ENCODE results near the gene ACSL1.
"Not testable (repeated sequence)": the region's sequence is repeated elsewhere in the genome, so short reads cannot be mapped to it uniquely, and the experiment has no call there.

The ACSL1 gene

DNA sequence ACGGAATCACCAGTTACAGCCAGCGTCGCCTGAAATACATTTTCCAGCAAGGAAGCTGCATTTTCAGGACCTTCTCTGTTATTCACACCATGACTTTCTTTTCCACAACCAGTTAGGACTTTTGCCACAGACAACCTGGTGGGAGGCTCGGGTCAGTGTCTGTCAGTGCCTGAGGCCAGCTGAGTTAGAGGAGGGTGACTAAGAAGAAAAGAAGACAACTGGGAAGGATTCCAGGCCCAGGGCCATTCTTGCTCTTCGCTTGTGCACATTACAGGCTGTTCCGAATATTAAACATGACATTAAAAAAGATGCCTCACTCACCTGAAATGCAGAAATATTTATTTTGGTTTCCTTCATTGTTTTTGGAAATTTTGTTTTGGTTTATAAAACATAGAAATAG lies 70.5 kb downstream of the ACSL1 start:
- DNase-seq = no peak

DNA sequence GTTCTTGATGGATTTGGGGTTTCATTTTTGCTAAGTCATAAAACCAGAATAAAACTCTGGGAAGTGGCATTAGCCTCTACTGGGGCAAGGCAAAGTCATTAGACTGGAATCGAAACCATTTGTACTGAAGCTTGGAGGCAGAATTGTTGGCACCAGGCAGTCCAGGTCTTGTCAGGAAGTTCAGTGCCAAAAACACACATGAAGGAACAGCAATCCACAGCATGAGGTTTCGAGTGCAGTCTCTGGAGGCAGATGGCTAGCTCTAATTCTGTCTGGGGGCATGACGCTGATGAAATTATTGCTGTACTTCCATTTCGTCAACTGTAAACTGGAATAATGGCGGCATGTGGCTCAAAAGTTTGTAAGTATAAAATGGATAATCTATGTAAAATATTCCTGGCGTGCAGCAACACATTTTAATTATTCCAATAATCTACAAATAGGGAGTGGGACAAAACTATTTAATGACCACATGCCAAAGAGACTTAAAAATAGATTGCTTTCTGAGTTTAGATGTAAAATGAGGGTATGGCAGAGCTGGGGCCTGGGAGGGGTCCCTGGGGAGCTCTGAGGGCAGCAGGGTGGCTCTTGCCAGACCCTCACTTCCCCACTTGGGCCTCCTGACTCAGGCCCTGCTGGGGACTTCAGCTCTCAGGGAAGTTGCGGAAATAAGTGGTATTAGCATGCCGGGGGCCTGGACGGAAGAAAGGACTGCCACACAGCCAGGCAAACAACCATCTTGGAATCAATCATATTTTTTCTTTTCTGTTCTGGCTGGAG lies 73.1 kb downstream of the ACSL1 start:
- DNase-seq = no peak

DNA sequence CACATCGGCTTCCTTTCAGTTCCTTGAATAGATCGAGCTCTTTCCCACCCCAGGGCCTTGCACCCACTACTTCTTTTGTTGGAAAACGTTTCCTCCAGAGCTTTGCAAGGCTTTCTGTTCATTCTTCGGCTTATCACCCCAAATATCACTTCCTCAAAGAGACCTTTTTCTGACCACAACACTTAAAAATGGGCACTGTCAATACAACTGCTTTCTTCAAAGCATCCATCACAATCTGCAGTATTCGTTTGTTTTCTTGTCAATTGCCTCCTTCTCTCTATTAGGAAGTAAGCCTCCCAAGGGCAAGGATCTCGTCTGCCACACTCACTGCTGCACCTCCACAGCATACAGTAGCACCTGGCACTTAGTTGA lies 74.2 kb downstream of the ACSL1 start:
- DNase-seq = peak in 1 of 4 experiments; percentile 11

DNA sequence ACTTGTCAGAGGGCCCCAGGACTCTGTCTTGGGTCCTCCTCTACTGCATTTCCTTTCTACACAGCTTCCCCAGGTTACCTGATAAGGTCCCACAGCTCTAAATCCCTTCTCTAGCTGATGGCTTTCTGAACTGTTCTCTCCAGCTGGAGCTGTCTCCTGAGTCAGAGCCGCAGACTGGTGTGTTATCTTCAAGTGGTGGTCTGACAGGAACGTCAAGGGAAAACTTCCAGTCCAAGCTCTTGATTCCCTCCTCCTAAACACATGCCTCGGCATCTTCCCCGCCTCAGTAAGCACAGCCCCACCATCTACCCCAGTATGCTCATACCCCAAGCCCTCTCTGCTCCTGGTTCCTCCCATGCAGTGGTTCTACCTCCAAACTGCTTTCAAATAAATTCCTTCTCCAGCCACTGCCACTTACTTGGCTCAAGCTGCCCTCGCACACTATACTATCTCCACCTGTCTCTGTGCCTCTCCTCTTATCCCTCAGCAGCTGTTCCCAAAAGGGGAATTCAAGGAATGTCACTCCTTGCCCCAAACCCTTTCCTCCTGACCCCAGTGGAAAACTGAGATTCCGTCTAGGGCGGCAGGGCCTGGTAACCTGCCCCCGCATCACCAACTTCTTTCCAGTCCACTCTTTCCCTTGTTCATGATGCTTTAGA lies 74.7 kb downstream of the ACSL1 start:
- DNase-seq = no peak

DNA sequence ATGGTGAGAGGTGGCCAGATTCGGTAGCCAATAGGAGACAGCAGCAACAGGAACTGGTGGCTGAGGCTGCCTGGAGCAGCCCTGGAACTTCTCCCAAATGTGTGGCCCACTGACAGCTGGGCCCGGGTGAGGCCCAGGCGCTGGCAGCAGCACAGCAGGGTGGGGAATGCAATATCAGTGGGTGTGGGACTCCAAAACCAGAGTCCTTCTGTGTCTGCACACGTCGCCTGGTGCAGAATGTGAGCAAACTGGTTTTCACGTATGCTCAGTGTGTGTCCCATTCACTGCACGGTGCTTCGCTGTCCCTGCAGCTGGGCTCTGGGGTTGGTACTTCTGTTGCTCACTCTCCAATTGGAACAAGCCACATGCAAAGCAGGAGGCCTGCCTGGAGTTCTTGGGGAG lies 77.5 kb downstream of the ACSL1 start:
- peak in 3 of 4 experiments; percentile 32 to 50 (median 40) for DNase-seq

DNA sequence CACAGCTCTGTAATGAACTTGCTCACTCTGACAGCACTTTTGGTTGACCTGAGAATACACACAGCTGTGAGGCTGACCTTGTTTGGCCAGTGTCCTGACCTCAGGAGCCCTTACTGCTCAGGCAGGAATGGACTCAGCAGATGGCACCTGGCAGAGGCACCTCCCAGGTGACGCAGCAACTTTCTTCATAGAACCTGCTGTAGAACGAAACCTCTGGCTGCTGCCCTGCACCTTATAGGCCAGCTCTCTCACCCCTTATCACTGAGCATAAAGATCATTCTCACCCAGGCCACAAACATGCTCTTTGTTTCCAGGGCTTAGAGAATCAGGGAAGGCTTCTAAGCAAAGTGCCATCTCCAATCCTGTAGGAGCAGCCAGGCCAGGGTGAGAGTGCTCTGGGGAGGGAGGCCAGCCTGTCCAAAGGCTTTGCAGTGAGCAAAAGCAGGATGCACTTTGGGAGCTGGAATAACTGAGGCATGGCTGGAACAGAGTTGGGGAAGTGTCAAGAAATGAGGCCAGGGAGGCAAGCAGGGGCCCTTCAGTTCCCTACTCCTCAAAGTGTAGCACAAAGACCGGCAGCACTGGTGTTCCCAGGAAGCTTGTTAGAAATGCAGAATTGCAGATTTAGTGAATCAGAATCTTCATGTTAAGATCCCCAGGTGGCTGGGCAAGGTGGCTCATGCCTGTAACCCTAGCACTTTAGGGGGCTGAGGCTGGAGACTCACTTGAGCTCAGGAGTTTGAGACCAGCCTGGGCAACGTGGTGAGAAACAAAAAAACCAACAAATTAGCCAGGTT lies 78.5 kb downstream of the ACSL1 start:
- peak in 1 of 4 experiments; percentile 23 for DNase-seq

DNA sequence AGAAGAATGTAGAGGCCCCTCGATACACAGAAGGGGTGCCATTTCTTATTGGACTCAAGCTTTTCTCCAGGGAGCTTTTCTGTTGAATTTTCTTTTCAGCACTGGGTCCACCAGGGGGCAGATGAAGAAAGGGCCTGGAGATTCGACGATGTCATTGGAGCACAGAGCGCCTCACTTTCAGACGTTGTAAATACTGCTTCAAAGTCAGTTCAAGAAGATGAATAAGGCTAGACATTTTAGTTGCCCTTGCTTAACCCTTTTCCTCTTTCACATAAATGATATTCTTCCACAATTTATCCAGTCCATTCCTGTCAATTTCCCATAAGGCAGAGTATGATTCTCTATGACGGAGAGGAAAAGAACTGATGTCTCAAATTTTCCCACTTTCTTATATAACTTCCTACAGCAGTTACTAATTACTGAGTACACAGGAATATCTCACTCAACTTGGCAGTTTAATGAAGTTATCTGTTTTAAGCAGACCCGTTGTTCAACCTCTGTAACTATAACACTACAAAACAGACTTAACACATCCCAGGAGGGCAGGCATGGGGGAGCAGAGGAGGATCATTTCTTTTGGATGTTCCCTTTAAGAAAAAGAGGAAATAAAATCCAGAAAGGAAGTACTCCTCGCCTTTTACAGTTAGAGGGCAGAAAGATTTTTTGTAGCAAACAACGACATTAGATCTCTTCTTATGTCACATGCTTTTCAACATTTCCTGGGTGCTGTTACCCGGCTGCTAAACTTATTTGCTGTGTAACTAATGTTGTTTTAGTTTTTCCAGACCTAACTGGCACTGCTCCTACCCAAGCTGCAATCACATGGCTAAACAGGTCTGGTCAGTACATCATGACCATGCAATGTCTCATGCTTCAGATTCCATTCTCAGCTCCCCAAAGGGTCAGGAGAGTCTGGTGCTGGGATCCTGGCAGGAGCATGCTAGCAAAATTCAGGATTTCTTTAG lies 79.7 kb downstream of the ACSL1 start:
- DNase-seq = peak; percentile 81 to 91 (median 86)

DNA sequence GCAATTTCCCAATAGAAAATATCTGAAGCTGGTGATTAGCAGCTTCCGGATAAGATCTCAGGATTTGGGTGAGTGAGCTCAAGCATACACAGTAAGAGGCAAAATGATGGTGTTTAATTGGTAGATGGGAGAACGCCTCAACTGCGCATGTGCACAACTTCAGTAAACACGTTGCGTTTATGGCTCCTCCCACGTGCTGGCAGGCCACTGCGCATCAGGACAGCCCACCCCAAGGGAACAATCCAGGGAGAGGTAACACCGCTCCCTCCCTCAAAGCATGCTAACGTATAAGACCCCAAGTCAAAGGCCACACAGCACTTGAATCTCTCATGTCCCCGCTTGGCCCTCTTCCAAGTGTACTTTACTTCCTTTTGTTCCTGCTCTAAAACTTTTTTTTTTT lies 81.5 kb downstream of the ACSL1 start:
- DNase-seq = no peak

DNA sequence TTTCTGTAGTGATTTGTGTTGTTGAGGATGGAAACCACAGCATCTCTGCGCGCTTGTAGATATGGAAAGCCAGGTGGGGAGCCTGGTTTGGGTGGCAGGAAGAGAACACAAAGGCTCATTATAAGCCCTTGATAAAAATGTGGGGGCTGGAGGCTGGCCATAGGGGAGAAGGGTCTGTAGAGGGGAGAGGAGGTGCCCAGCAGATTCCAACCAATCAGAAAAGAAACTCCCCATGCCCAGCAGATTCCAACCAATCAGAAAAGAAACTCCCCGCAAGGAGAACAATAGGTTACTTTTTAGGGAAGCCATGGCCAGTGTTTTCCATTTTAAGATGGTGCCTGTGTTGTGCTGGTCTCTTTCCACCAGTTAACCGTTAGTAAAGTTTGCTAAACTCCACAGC lies 82.1 kb downstream of the ACSL1 start:
- DNase-seq = no peak

DNA sequence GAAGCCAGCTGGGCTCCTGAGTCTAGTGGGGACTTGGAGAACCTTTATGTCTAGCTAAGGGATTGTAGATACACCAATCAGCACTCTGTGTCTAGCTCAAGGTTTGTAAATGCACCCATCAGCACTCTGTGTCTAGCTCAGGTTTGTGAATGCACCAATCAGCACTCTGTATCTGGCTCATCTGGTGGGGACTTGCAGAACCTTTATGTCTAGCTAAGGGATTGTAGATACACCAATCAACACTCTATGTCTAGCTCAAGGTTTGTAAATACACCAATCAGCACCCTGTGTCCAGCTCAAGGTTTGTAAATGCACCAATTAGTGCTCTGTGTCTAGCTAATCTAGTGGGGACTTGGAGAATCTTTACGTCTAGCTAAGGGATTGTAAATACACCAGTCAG lies 84.1 kb downstream of the ACSL1 start:
- not testable (repeated sequence) for DNase-seq

DNA sequence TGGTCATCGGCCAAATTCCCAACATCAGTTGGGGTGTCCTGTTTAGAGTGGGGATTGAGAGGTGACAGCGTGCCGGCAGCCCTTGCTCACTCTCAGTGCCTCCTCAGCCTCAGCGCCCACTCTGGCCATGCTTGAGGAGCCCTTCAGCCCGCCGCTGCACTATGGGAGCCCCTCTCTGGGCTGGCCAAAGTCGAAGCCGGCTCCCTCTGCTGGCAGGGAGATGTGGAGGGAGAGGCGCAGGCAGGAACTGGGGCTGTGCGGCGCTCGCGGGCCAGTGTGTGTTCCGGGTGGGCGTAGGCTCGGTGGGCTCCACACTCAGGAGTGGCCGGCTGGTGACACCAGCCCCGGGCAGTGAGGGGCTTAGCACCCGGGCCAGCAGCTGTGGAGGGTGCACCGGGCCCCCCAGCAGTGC lies 84.8 kb downstream of the ACSL1 start:
- DNase-seq = no peak

DNA sequence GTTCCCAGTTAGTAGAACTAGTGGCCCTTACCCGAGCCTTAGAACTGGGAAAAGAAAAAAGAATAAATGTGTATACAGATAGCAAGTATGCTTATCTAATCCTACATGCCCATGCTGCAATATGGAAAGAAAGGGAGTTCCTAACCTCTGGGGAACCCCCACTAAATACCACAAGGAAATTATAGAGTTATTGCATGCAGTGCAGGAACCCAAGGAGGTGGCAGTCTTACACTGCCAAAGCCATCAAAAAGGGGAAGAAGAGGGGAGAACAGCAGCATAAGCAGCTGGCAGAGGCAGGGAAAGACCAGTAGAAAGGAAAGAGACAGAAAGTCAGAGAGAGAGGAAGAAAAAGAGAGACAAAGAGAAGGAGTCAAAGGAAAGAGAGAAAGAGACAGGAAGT lies 86.2 kb downstream of the ACSL1 start:
- DNase-seq = peak; percentile 51 to 79 (median 72)

DNA sequence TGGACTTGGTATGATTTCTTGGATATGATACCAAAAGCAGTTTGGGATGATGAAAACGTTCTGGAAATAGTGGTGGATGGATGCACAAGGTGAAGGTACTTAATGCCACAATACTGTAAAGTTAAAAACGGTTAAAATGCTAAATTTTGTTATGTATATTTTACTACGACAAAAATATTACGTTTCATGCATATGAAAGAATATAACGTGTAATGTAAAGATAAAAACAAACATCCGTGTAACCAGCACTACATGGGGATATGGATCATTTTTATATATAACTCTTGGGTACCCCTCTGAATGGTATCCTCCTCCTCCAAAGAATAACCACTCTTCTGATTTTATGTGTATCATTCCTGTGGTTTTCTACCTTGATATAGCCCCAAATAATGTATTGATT lies 91.0 kb downstream of the ACSL1 start:
- no peak for DNase-seq

DNA sequence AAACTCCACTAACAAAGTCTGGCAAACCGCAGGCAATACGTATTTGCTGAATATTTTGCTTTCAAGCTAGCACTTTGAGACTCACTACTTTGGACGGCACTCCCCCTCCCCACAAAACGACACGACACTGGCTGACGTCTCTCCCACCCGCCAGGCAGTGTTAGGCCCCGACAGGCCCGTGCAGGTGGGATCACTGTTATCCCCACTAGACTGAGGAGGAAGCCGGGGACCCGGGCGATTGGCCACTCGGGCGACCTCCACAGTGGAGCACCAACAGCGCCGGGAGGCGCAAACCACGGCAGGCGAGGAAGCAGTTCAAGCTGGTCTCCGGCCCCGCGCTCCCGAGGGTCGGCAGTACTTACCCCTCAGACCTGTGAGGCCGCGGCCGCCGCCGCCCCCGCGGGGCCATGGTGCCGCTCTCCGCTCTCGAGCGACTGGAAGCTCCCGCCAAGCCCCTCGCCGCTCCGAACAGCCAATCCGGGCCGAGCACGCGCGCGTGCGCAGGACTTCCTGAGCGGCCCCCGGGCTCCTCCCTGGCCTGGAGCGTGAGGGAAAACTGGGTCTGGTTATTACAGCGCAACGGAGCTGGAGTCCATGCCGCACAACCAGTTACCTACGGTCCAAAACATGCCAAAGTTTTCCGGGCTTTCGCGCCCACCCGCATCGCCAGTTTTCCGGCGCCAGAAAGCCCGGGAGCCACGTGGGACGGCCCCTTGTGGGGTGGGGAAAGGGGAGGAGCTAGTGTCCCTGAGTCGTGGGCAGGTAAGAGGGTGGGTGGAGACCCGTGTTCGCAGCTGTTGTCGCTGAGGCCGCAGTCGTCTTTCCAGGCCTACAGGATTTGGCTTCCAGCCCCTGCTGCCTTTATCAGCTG lies 91.9 kb downstream of the ACSL1 start, which contains the start of gene CENPU:
TSS of gene CENPU (minus strand) at position 443 of the 871 bp plus-strand sequence. CDS start at position 409, 34 bp downstream.
- DNase-seq = peak; percentile 98

DNA sequence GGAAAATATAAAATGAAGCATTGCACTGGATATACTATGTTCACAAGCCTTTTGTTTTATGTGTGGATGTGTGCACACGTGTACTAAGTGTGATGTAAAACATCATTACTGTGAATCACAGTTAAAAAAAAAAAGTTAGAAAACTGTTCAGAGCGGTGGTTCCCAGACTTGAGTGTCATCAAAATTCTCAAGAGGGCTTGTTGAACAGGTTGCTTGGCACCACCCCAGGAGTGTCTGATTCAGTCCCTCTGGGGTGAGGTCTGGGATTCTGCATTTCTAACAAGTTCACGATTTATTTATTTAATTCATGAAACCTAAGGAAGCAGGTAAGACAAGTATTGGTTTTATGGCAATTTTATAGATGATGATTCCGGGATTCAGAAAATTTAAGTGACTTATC lies 93.6 kb downstream of the ACSL1 start:
- no peak for DNase-seq

DNA sequence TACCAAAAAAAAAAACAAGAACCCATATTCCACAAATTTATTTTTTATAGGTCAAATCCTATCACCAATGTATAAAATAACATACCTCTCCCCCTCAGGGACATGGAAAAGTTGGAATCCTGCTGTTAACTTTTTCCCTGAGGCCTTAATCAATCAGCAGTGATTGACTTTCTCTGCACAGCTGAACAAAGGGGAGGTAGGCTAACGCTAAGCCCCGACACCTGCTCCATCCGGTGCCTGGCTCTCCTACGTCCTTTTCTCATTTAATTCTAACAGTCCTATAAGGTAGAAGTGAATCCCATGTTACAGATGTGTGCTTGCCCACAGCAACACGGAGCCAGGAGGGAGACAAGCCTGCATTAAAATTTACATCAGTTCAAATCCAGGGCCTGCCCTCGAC lies 94.7 kb downstream of the ACSL1 start:
- no peak for DNase-seq

DNA sequence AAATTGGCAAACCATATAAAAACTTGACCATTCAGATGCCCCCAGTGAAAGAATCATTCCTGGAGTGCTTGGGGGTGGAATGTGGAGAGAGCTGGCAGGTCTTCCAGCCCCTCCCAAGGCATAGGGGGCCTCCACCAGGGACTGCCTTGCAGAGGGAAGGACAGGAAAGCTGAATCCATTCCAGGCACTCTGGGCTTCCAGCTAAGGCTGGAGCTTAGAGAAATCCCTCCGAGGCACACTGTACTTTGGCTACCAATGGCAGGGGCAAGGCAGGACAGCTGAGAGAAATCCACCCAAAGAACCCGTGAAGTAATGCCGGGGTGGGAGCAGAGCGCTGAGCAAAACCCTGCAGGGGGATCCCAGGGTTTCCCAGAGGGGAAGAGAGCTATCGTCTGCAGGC lies 95.8 kb downstream of the ACSL1 start:
- no peak for DNase-seq

DNA sequence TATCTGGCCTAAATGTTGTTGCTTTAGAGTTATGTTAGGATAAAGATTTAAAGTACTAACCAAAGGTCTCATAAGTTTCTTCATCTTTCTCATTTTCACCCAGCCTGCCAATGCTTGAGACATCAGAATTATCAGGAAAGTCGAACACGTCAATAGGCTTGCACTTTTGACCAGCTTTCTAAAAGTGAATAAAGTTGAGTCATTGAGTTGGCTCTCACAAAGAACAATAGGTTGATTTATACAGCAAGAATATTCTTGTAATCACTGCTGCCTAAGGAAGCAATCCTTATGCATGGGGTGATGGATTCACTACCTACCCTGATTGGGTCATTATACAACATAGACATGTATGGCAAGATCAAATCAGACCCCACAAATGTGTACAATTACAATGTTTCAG lies 96.9 kb downstream of the ACSL1 start:
- DNase-seq = no peak

DNA sequence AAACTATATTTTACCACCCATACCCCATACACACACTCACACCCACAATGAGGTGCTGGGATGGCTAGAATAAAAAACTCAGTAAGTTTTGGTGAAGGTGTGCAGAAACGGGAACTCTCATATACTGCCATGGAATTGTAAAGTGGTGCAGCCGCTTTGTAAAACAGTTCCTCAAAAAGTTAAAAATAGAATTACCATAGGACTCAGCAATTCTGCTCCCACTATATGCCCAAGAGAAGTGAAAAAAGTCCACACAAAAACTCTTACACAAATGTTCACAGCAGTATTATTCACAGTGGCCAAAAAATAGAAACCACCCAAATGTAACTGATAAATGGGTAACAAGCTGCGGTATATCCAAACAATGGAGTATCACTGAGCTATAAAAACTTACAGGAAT lies 98.3 kb downstream of the ACSL1 start:
- DNase-seq = peak in 3 of 4 experiments; percentile 42 to 80 (median 75)

DNA sequence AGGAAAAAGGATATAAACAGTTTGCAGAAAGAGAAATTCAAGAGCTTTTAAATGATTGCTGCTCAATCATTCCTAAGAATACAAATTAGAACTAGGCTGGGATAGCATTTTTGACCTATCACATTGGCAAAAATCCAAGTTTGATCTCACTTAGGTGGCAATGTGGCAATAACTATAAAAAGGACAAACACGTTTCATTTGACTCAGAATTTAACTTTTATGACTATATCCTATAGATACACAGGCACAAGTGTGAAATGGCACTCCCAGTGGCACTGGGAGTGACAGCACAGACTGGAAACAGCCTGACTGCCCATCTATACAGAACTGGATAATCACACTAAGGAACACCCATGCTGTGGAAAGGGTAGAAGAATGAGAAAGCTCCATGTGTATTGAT lies 103.0 kb downstream of the ACSL1 start:
- DNase-seq = no peak

DNA sequence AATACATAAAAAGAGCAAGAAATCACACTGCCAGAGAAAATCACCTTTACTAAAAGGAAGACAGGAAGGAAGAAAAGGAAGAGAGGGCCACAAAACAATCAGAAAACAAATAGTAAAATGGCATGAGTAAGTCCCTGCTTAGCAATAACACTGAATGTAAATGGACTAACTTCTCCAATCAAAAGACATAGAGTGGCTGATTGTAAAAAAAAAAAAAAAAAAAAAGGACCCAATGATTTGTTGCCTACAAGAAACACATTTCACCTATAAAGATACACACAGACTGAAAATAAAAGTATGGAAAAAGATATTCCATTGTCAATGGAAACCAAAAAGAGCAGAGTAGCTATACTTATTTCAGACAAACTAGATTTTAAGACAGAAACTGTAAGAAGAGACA lies 104.5 kb downstream of the ACSL1 start:
- DNase-seq = no peak
